Endometrial microvascular endothelial cells (primary cell): Measurements from ENCODE around the gene ARHGEF4. TPM values are rescaled to one million over a fixed set of nuclear protein-coding genes. Genes with fewer than 3 reads are reported as not detected.
"Not testable (repeated sequence)": the region's sequence is repeated elsewhere in the genome, so short reads cannot be mapped to it uniquely, and the experiment has no call there.

Experiments
- in situ Hi-C: cut with HindIII; loops from 2 replicates; pipeline ENCODE4 v1.10.0; 2017; ENCODE audit warnings: low sequenced_read_pairs, low pct_unique_long_range_greater_than_20kb; ENCODE audit errors: inconsistent ontology term
- total RNA-seq: library from RNA; depleted of rRNA; stranded (reverse); fragments of >200 nt; gene quantifications from one replicate; pipeline ENCODE4 v1.2.3, GENCODE V29; 2015; ENCODE audit errors: inconsistent ontology term

The ARHGEF4 gene
- total RNA-seq, 1 donor from 2014 or later: not detected

DNA sequence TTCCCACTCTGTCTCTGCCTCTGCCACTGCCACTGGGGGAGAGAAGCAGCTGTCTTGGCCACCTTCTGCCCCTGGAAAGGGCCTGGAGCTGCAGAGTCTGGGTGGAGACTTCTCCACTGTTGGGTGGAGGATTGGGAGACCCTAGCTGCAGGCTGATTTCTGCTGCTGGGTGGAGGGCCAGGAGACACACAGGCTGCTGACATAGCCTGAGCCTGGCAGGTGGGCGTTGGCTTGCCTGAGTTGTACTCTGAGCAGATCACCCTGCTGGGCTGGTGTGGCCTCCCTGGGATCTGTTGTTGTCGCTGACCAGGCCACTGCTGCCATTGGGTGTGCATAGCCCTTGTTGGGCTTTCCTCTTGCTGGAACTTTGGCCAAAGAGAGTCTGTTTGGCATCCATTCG is 64.3 kb downstream of the ARHGEF4 start:
- in situ Hi-C loops: no loop called here

DNA sequence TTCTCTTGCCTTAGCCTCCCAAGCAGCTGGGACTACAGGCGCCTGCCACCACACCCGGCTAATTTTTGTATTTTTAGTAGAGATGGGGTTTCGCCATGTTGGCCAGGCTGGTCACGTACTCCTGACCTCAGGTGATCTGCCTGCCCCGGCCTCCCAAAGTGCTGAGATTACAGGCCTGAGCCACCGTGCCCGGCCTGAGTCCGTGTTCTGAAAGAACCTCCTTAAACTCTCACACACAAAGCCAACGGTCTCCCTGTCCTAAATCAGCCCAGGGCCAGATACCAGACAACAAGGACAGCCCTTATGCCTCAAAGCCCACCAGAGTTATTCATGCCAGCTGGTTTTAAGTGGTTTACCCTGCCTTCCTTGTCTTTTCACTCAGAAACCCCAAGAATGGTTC is 64.9 kb downstream of the ARHGEF4 start:
- in situ Hi-C loops: not testable (repeated sequence)

- in situ Hi-C loops: no loop called here
These were observed 72.1 kb downstream of the ARHGEF4 start for GRCh38 chr2:130908832-130909231.

- in situ Hi-C loops: no loop called here
These were observed 74.2 kb downstream of the ARHGEF4 start for GRCh38 chr2:130910931-130911330.

DNA sequence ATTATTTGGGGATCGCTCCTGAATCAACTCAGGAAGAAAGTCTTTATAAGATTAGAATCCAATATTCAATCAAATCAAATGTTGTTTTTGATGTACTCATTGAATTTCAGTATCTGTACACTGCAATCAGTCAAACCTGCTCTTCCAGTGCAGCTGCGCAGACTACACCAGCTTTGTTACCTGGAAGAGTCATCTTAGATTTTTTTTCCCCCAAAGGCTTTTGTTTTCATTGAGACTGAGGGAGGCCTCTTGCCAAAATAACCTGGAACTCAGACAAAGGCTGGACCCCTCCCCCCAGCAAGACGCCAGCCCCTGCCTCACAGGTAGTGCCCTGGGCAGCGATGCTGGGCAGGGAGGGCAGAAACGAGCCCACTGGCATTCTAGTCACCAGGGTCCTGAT is 74.8 kb downstream of the ARHGEF4 start:
- in situ Hi-C loops: no loop called here

DNA sequence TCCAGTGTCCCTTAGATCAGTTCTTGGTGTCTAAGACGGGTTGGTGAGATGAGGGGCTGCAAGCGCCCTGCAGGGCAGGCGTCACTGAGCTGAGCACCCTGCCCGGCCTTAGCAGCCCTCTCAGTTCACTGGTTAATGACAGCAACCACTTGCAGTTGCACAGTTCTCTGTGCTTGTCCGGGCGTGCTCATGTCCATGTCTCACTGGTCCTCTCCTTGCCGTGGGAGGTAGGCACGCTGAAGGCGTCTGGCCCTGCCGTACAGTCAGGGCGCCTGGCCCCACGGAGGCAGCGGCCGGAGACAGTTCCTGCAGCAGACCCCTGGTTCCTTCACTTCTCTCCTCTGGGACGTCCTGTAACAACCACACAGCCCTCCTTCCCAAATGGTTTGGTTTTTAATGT is 75.3 kb downstream of the ARHGEF4 start:
- in situ Hi-C loops: no loop called here

- in situ Hi-C loops: no loop called here
These were observed 75.8 kb downstream of the ARHGEF4 start for GRCh38 chr2:130912471-130912870.

- in situ Hi-C loops: no loop called here
These were observed 77.2 kb downstream of the ARHGEF4 start for GRCh38 chr2:130913891-130914290.

DNA sequence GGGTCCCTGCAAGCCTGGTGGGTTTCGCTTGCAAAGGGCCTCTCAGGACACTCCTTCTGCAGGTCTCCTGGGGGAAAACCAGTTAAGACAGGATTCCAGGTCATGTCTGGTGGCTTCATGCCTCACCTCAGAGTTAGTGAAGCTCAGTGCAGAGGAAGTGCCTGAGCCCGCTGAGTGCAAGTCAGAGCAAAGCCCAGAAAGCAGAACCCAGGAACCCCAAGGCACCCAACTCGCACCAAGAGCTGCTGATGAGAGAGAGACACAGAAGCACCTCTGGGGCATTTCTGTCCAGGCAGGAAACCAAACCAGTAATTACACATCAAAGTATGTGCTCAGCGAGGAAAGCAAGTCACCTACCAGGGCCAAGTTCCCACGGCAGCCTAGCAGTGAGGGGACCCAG is 78.4 kb downstream of the ARHGEF4 start:
- in situ Hi-C loops: no loop called here

DNA sequence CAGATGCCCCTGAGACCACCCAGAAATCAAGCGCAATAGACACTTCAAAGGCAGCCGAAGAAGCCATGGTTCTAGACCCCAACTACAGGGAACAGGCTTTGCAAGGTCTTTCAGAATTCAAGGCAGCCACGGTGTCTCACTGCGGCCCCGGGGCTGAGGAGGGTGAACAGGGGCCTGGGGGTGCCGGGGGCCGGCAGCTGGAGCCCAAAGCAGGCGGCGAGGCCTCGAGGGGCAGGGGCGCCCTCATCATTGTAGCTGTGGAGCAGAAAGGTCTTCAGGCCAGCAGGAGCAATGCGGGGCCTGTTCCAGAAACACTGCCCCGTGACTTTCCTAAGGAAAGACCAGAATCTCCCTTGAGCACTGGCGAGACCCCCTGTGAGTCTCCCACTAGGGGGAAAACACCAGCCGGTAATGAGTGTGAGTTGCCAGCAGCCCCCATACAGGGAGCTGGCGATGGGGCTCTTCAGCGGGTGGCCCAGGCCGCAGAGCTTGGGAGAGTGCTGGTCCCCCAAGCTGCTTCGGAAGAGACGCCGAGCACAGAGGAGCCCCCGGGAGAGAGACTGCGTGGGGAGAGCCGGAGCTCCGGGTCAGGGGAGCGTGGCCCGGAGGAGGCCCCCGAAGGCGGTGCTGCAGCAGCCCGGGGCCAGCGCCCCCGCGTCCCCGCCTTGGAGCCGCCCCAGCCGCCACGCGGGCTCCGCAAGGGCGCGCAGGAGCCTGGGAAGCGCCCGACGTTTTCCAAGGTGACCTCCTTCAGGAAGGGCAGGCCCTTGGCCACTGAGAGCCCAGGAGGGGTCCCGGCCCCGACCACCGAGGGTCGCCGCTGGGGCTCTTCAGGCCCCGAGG is 79.1 kb downstream of the ARHGEF4 start:
- in situ Hi-C loops: no loop called here

DNA sequence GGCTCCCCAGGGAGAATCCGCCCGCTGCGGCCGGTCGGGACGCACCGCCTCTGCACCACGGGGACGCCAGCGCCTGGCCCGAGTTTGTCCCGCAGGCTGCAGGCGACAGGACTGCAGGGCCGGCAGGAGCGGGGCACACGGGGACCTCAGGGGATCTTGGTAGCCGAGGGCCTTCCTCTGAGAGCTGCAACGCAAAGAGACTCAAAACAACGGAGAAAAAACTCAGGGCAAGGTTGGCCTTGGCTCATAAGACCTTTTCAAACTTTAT is 79.7 kb downstream of the ARHGEF4 start:
- in situ Hi-C loops: no loop called here

DNA sequence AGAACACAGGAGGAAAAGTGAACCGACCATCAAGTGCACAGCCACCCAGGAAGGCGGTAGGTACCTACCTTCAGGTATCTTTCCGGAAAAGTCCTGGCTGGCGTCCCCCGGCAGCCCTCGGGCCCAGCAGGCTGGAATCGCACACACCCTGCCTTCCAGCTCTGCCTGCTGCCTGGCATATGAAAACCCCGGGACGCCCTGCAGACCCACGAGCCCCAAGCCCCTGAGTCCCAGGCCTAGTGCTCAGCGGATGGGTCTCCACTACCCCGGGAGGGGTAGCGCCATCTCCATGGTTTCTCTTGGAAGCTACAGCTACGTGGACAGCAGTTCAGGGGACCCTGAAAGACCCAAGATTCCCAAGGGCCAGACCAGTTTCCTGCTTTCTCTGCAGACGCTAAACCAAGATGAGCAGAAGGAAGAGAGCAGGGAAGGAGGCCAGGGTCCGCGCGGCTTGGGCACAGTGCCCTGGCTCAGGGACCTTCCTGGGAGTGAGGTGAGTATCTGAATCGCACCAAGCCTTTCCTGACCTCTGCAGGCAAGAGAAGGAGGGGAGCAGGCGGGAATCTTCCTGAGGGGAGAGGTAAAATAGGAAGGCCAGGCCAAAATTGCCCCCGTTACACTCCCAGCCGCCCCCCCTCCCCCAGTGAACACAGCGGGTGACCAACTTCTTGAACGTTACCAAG is 80.4 kb downstream of the ARHGEF4 start:
- in situ Hi-C loops: no loop called here

GRCh38 chr2:130918393-130918792 is 81.7 kb downstream of the ARHGEF4 start:
- in situ Hi-C loops: no loop called here

GRCh38 chr2:130920415-130921163 is 83.9 kb downstream of the ARHGEF4 start:
- in situ Hi-C loops: no loop called here

DNA sequence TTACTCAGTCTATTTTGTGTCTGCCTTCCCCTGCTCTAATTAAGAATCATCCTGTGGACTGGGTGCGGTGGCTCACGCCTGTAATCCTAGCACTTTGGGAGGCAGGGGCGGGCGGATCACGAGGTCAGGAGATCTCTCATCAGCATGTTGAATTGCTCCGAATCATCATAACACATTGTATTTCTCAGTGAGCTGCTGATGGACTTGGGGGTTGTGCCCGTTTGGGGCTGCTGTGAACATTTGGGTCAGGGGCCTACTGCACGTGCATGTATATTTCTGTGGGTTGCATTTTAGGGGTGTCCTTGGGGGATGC is 84.4 kb downstream of the ARHGEF4 start:
- in situ Hi-C loops: no loop called here

DNA sequence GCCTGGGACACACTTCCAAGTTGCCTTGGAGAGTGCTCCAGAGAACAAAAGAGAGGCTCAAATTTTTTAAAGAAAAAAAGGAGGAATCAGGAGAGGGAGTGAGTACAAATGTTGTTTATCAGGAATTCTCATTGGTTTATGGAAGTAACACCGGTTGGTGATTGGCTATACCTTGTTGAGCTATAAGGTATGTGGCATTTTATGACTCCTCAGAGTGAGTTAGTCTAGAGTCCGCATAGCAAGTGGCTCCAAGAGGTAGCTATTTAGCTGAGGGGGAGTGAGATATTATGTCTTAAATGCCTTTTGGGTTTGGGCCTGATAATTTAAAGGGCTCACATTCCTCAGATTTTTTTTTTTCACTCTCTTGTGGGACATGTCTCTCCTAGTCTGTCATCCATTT is 85.7 kb downstream of the ARHGEF4 start:
- in situ Hi-C loops: no loop called here

GRCh38 chr2:130928385-130928784 is 91.7 kb downstream of the ARHGEF4 start:
- in situ Hi-C loops: no loop called here

DNA sequence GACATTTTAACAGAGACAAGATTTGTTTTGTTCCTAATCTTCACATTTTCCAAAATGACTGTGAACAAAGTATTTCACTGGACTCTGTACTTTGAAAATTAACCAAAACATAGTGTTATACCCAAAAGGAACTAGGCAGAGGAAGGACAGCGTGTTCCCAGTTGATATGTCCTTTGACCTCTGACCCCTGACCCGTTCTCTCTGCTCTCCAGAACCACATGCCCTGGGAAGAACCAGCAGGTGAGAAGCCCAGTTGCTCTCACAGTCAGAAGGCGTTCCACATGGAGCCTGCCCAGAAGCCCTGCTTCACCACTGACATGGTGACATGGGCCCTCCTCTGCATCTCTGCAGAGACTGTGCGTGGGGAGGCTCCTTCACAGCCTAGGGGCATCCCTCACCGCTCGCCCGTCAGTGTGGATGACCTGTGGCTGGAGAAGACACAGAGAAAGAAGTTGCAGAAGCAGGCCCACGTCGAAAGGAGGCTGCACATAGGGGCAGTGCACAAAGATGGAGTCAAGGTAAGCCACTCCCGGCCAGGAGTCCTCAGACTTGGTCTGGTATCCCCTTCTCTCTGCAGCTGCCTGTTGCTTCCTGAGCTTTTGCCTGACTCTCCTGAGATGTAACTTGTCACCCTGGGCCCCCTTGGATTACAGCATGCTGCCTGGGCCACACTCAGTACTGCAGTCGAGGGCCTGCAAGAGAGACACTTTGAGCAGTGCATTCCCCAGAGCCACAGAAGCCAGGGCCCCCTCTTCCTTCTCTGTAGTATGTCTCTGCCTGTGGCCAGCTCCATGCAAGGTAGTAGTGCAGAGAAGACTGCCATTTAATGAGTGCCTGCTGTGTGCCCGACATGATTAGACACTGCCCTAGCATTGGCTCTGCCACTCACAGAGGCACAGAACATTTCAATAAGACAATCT is 94.3 kb downstream of the ARHGEF4 start:
- in situ Hi-C loops: no loop called here

GRCh38 chr2:130933501-130933900 is 96.8 kb downstream of the ARHGEF4 start:
- in situ Hi-C loops: no loop called here
